Activated B cell treated with CpG ODN at 0.5 μM for 24 hours (primary cell): ENCODE data around the gene NOTCH4. TPM values are rescaled to one million over a fixed set of nuclear protein-coding genes. Genes with fewer than 3 reads are reported as not detected.

ENCODE experiments used
- ATAC-seq: fragments of 200-7000 bp; cut with Tn5 transposase; one replicate; pipeline ENCODE4 v1.10.0; 2021; ENCODE audit warnings: low read depth, mild to moderate bottlenecking, moderate library complexity
- CTCF ChIA-PET: fragments of 350-600 bp; sonication (Branson Sonifier 250); formaldehyde crosslinking; loops from one replicate; lab custom pipeline; 2021; ENCODE audit warnings: antibody characterized with exemption; lab: Charles Lee
- POLR2A ChIA-PET: fragments of 350-600 bp; sonication (Branson Sonifier 250); formaldehyde crosslinking; loops from one replicate; lab custom pipeline; 2021; ENCODE audit warnings: antibody characterized with exemption; lab: Charles Lee
- DNase-seq: peaks from one replicate; pipeline ENCODE4 v3.0.0; 2022
- H3K27ac Mint-ChIP-seq: one replicate; pipeline ENCODE4 v1.8.0; 2020; ENCODE audit warnings: mixed read lengths
- H3K27me3 Mint-ChIP-seq: one replicate; pipeline ENCODE4 v1.8.0; 2021; ENCODE audit warnings: mixed read lengths
- H3K36me3 Mint-ChIP-seq: one replicate; pipeline ENCODE4 v1.8.0; 2021; ENCODE audit warnings: low read depth, mixed read lengths
- H3K4me1 Mint-ChIP-seq: one replicate; pipeline ENCODE4 v1.8.0; 2021; ENCODE audit warnings: mixed read lengths
- H3K4me3 Mint-ChIP-seq: one replicate; pipeline ENCODE4 v1.8.0; 2020; ENCODE audit warnings: mild to moderate bottlenecking, mixed read lengths
- H3K9me3 Mint-ChIP-seq: one replicate; pipeline ENCODE4 v1.8.0; 2020; ENCODE audit warnings: mixed read lengths
- intact Hi-C: fragments of 100-400 bp; cut with micrococcal nuclease; formaldehyde crosslinking; loops from one replicate; pipeline ENCODE4 v1.15.1; 2024
- total RNA-seq: library from RNA; stranded (reverse); gene quantifications from 2 replicates; pipeline ENCODE4 v1.2.3, GENCODE V29; 2022
- TF ChIP-seq, protein P1 (sequence below): fragments of 200-600 bp; IDR thresholded peaks from one replicate; pipeline ENCODE4 v1.8.0; 2022; ENCODE audit warnings: antibody characterized with exemption, mild to moderate bottlenecking

The NOTCH4 gene
- total RNA-seq, 1 donor from 2014 or later: 3.3 TPM

- H3K27ac Mint-ChIP-seq: peak overlapping the region; percentile 96
- DNase-seq (no peak), ATAC-seq (no peak)
- CTCF ChIA-PET: interaction anchor here (0.8 to 1.0 kb wide), 3 partner anchors 52 to 662 kb away, joined by 3 to 5 read pairs (median 4); partner anchors contain the start of genes PSMB9 and TAP1
- H3K27me3 Mint-ChIP-seq: no peaks in the 10 kb centered on the region
- peaks cover 54% of the 10 kb centered on the region for H3K36me3 Mint-ChIP-seq
- intact Hi-C loops: loop anchor here (2.0 to 10.0 kb wide), 3 partner anchors 37 to 750 kb away; partner anchors contain the start of genes ATP6V1G2, DDX39B, HLA-DMB and NFKBIL1
- H3K9me3 Mint-ChIP-seq: no peaks in the 10 kb centered on the region
- H3K4me1 Mint-ChIP-seq: peaks cover 82% of the 10 kb centered on the region
- POLR2A ChIA-PET: interaction anchor here (0.5 to 5.2 kb wide), 21 partner anchors 9 to 1125 kb away, joined by 3 to 102 read pairs (median 5); partner anchors contain the start of genes AGPAT1, ATF6B, DDX39B and DXO
- TF ChIP-seq, protein P1, sequence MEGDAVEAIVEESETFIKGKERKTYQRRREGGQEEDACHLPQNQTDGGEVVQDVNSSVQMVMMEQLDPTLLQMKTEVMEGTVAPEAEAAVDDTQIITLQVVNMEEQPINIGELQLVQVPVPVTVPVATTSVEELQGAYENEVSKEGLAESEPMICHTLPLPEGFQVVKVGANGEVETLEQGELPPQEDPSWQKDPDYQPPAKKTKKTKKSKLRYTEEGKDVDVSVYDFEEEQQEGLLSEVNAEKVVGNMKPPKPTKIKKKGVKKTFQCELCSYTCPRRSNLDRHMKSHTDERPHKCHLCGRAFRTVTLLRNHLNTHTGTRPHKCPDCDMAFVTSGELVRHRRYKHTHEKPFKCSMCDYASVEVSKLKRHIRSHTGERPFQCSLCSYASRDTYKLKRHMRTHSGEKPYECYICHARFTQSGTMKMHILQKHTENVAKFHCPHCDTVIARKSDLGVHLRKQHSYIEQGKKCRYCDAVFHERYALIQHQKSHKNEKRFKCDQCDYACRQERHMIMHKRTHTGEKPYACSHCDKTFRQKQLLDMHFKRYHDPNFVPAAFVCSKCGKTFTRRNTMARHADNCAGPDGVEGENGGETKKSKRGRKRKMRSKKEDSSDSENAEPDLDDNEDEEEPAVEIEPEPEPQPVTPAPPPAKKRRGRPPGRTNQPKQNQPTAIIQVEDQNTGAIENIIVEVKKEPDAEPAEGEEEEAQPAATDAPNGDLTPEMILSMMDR: no peak
- H3K4me3 Mint-ChIP-seq: peak overlapping the region; percentile 91
Measured at GRCh38 chr6:32191696-32192607, 31.9 kb downstream of the NOTCH4 start.

GRCh38 chr6:32190911-32191677 lies 32.8 kb downstream of the NOTCH4 start:
- Mint-ChIP-seq H3K27ac (peak overlapping the region; percentile 96), H3K4me3 (peak overlapping the region; percentile 91), H3K9me3 (no peaks in the 10 kb centered on the region), H3K27me3 (no peaks in the 10 kb centered on the region), H3K4me1 (peaks cover 83% of the 10 kb centered on the region), H3K36me3 (peaks cover 58% of the 10 kb centered on the region)
- DNase-seq (no peak), ATAC-seq (no peak)
- intact Hi-C loops: loop anchor here (1.0 to 10.0 kb wide), 5 partner anchors 13 to 751 kb away; partner anchors contain the start of genes ATF6B, ATP6V1G2, DDX39B and HLA-DMB
- POLR2A ChIA-PET: interaction anchor here (0.7 to 5.2 kb wide), 15 partner anchors 9 to 1086 kb away, joined by 3 to 102 read pairs (median 6); partner anchors contain the start of genes AGPAT1, ATF6B, BAG6 and BRD2
- TF ChIP-seq, protein P1: no peak
- CTCF ChIA-PET: no interaction called here

DNA sequence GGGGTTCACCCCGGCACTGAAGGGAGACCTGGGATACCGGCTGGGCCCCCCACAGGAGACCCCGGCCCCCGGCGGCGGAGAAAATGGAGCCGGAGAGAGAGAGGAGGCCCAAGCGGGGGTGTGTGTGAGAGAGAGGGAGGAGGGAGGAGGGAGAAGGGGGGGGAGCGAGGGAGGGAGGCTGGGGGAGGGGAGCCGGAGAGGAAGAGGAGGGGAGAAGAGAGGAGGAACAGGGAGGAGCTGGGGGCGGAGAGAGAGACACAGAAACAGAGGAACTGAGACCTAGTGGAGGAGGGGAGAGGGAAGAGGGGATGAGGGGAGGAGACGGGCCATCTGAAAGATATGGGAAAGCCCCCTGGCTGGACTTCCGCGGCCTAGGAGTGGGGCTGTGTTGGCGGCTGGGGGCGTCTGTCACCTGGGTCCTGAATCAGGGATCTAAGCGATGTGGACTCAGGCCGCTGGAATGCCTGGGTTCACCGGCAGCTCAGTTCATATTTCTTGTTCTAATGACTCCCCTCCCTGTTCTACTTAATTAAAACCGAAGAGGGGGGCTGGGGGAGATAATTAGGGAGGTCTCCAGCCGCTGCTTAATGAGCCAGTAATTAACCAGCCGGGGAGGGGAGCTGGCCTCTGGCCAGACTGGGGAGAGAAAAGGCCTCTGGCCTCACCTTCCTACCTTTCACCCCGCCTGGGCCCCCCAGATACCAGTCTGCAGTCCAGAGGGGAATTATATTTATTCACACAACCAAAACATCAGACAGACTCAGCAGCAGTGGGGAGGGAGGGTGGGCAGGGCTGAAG lies 33.6 kb downstream of the NOTCH4 start, which contains the start of gene PBX2:
Gene PBX2 (minus strand): TSS at position 149 of the 798 bp plus-strand sequence. CDS start 287 bp downstream, outside the sequence.
- POLR2A ChIA-PET: interaction anchor here (0.6 to 5.2 kb wide), 31 partner anchors 8 to 1976 kb away, joined by 3 to 102 read pairs (median 4); partner anchors contain the start of genes AGPAT1, ATF6B, BAG6 and BRD2
- Mint-ChIP-seq H3K9me3 (no peaks in the 10 kb centered on the region), H3K27ac (peak within 1 kb of the TSS; percentile 96), H3K27me3 (no peaks in the 10 kb centered on the region), H3K4me3 (peak within 1 kb of the TSS; percentile 91), H3K36me3 (peaks cover 60% of the 10 kb centered on the region), H3K4me1 (peaks cover 85% of the 10 kb centered on the region)
- DNase-seq (peak; percentile 61), ATAC-seq (peak; percentile 86)
- CTCF ChIA-PET: no interaction called here
- intact Hi-C loops: loop anchor here (1.0 to 10.0 kb wide), 5 partner anchors 12 to 752 kb away; partner anchors contain the start of genes ATF6B, ATP6V1G2, DDX39B and HLA-DMB
- TF ChIP-seq, protein P1: no peak

DNA sequence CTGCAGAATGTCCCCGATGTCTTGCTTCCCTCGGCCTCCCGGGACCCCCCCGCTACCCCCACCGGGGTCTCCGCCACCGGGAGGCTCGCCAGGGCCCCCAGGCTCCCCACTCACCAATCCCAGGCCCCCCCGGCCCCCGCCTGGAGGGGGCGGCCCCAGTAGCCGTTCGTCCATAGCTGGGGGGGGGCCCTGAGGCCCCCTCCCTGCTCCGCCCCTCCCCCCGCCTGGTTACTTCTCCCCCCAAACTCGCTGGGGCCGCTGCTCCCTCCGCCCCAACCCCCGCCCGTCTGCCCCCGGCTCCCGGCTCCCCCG lies 34.2 kb downstream of the NOTCH4 start:
- intact Hi-C loops: loop anchor here (1.0 to 10.0 kb wide), 5 partner anchors 11 to 753 kb away; partner anchors contain the start of genes ATF6B, ATP6V1G2, DDX39B and HLA-DMB
- TF ChIP-seq, protein P1: no peak
- no peak for DNase-seq
- no peaks in the 10 kb centered on the region for H3K27me3 Mint-ChIP-seq
- peak overlapping the region; percentile 83 for H3K27ac Mint-ChIP-seq
- CTCF ChIA-PET: no interaction called here
- peaks cover 80% of the 10 kb centered on the region for H3K4me1 Mint-ChIP-seq
- H3K9me3 Mint-ChIP-seq: no peaks in the 10 kb centered on the region
- ATAC-seq: no peak
- POLR2A ChIA-PET: interaction anchor here (0.7 to 5.2 kb wide), 16 partner anchors 8 to 1088 kb away, joined by 3 to 102 read pairs (median 5); partner anchors contain the start of genes AGPAT1, ATF6B, BAG6 and BRD2
- peak overlapping the region; percentile 91 for H3K4me3 Mint-ChIP-seq
- H3K36me3 Mint-ChIP-seq: peaks cover 59% of the 10 kb centered on the region
